GM18526 (cell line): ENCODE data around the gene DZIP1.

Experiments used
- POLR2A ChIP-seq: IDR thresholded peaks from 3 replicates; pipeline ENCODE4 v1.6.1; 2011; ENCODE audit not compliant: insufficient read length; ENCODE audit errors: extremely low read depth

Gene DZIP1

GRCh38 chr13:95620030-95620824 is 24.3 kb downstream of the DZIP1 start:
- TF ChIP-seq POLR2A = no peak

- TF ChIP-seq POLR2A = no peak
Measured at GRCh38 chr13:95615539-95615938, 29.0 kb downstream of the DZIP1 start.

DNA sequence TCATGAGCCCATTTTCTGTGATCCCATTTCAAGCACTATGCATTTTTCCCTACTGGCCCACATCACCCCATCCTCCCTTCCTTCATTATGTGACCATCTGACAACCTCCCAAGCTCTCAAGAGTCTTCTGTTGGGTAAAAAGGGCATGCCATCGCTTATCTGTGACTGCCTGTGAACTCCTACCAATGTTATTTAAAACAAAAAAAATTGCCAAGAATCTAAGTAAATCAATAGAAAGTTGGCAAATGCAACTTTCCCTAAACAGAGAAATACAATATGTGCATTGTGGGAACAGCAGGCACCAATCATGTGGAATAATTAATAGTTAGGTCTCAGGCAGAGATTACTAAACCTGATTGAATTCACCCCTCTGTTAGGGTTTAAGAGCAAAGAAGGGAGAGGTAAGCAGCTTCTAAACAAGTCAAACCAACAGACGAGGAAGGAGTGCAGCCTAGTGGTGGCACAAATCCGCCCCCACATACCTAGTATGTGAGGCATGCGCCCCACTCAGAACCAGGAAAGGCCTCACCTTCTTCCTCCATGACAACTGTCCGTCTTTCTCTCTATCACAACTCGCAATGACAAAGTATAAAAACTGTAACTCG is 29.8 kb downstream of the DZIP1 start:
- TF ChIP-seq POLR2A = no peak

DNA sequence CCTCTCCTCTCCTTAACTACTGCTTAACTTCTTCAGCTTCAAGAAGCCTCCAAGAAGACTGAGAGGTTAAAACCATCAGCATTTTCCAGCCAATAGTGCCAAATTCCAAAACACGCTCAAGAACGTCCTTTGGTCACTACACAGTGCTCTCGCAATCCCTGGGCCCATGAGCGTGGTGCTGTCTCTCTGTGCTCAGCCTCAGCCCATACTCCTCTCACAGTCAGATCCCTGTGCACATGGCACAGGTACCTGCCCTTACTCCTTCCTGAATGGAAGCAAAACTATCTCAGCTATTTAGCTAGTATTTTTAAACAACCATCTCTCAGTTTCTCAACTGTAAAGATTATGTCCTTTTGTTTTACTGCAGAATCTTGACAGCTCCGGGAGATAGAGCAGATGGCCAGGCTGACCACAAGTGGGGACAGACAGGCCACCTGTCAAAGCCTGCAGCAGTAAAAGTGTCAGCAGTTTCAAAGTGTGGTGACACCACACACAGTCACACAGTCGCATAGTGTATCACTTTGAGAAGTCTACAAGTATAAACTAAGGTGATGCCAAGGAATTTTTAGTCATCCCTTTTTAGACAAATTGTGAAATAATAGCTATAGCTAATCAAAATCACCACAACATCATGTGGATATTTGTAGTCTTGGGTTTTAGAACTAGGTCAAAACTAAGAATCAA is 35.7 kb downstream of the DZIP1 start:
- no peak for TF ChIP-seq POLR2A

DNA sequence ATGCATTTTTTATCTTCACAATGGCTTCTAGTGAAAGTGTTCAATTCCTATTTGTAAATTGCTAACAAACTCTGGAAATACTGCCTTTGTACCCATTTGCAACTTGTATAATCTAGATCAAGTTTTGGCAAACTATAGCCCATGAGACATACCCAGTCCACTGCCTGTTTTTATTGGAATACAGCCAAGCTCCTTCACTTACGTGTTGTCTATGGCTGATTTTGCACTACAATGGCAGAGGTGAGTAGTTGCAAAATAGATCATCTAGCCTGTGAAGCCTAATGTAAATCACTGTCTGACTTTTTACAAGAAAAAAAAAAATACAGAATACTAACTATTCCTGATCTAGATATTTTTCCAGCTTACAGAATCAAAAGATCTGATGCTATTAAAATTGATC is 37.1 kb downstream of the DZIP1 start:
- TF ChIP-seq POLR2A = no peak

GRCh38 chr13:95605448-95606125 is 38.9 kb downstream of the DZIP1 start:
- TF ChIP-seq POLR2A = no peak

DNA sequence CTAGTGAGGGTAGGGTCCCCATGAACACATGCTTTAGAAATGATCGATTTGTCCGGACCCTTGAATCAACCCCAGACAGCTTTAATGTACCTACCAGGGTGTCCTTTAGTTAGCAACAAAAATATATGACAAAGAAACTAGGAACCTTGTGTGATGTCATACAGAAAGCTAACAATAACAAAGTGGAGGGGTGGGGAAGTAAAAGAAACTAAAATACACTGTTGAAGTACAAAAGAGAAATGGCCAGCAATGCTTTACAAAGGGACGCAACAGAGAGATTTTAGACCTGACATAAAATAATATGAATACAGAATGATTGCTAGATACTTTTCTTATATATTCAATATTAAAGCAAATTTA is 40.0 kb downstream of the DZIP1 start:
- no peak for TF ChIP-seq POLR2A

- TF ChIP-seq POLR2A = no peak
Measured at GRCh38 chr13:95603887-95604555, 40.5 kb downstream of the DZIP1 start.

GRCh38 chr13:95601906-95602305 is 42.6 kb downstream of the DZIP1 start:
- TF ChIP-seq POLR2A = no peak

DNA sequence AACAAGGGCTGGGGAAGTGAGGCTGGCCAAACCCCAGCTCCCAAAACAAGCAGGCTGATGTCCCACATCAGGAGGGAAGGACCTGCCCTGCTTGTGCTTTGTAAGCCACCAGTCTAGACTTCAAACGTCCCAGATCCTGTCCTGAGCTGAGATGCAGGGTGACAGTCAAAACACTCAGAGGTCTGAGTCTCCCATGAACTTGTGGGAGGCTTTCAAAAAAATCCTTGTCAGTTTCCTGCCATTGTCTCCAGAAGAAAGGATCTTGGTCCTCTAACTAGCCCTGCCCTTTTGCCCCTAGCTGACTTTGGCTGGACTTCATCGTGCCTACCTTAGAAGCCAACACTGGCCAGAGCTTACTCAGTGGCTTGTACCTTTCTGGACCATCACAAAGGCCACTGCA is 43.3 kb downstream of the DZIP1 start:
- TF ChIP-seq POLR2A = no peak

- no peak for TF ChIP-seq POLR2A
Measured at GRCh38 chr13:95596701-95597100, 47.8 kb downstream of the DZIP1 start.

- TF ChIP-seq POLR2A = no peak
Measured at GRCh38 chr13:95593462-95593861, 51.0 kb downstream of the DZIP1 start.

DNA sequence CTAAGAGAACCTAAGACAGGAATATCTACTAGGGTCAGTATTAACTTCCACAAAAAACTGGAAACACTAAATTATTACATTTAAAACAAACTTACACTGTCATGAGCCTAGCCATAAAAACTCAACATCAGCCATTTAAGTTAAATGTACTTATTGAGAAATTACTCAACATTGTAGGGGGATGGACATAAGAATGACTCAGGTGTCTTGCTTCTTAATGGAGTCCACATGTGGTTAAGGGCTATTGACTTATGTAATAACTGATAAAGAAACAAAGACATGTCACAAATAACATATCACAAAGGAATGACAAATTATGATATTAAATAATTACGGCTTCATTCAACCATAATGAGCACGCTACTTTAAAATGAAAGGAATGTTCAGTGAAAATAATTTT is 55.8 kb downstream of the DZIP1 start:
- no peak for TF ChIP-seq POLR2A

GRCh38 chr13:95588134-95588533 is 56.4 kb downstream of the DZIP1 start:
- TF ChIP-seq POLR2A = no peak

DNA sequence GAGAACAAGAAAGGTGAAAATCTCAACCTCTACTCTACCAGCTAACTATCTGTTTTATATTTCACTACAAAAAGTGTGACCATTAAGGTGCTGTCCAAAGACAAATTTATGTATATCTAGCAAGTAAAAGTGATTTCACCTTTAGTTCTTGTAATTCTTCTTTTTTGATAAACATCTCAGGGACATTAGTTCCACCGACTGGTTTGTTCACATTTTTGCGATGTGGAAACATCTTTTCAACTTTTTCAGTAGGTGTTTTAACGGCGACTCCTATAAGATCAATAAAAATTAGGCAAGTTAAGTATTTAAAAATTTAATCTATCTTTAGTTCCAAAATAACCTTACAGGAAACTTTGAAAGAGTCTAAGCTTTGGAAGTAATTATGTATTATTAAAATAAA is 58.6 kb downstream of the DZIP1 start:
- no peak for TF ChIP-seq POLR2A
